Heart left ventricle (tissue), 13 donors: ENCODE data around the gene MYH11.

Source experiments
- POLR2A ChIP-seq, 2 donors: fragments of 450-650 bp; IDR thresholded peaks; one replicate each; pipeline ENCODE4 v1.6.1; 2017; ENCODE audit warnings: antibody characterized with exemption in 2 of 2, mild to moderate bottlenecking in 2 of 2, moderate library complexity in 2 of 2
- TF ChIP-seq, protein P1 (sequence below), 12 donors: fragments of 200-600 bp; sonication (generic) in 4 of 12; IDR thresholded peaks; one replicate each; pipeline versions ENCODE4 v1.5.0 to v1.8.0; 2018 to 2022; ENCODE audit warnings: antibody characterized with exemption in 12 of 12, mild to moderate bottlenecking in 5 of 12
- donor health status: ischemic (EF 13 %, LVEDD 7.1; RV severe dilation, severe dysfunction).
- donor health status: DM: no; HTN: yes; CAD: no.
- donor health status: DM: no; HTN: no; CAD: no.
- donor health status: ischemic (EF 25% LVEDD 6.9; RV normal size, moderate dysfunction).
- donor health status: ischemic (EF 25% LVEDD 5.7; RV mildly dilated, moderate dysfunction).
- donor health status: ischemic (EF 35%, LVEDD 5.7; RV mildly dilated, moderate dysfunction).
- donor health status: nonischemic (EF 11% LVEDD 7.7; RV severe dilation, severe dysfunction).
- donor health status: DM: yes; HTN: yes; CAD: no.
- donor health status: PGD.
- donor health status: ischemic (EF 29% LVEDD 5.4; RV normal size, mild dysfunction).
- donor health status: nonischemic (EF 23%, LVEDD 6.1; RV moderate dilation, normal function).

DNA sequence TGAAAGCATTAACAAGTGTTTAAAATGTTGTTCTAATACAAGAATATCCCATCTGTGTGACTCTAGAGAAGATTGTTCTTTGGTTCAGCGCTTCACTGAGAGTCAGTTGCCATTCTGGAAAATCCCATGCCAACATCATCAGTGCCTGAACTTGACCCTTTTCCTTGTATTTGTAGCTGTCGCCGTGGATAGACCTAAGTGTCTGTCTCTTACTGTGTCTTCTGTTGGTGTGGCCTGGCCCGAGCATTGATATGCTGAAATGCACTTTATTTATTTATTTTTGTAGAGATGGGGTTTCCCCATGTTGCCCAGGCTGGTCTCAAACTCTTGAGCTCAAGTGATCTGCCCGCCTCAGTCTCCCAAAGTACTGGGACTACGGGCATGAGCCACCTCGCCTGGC, 76.0 kb downstream of the MYH11 start:
- TF ChIP-seq, protein P1, sequence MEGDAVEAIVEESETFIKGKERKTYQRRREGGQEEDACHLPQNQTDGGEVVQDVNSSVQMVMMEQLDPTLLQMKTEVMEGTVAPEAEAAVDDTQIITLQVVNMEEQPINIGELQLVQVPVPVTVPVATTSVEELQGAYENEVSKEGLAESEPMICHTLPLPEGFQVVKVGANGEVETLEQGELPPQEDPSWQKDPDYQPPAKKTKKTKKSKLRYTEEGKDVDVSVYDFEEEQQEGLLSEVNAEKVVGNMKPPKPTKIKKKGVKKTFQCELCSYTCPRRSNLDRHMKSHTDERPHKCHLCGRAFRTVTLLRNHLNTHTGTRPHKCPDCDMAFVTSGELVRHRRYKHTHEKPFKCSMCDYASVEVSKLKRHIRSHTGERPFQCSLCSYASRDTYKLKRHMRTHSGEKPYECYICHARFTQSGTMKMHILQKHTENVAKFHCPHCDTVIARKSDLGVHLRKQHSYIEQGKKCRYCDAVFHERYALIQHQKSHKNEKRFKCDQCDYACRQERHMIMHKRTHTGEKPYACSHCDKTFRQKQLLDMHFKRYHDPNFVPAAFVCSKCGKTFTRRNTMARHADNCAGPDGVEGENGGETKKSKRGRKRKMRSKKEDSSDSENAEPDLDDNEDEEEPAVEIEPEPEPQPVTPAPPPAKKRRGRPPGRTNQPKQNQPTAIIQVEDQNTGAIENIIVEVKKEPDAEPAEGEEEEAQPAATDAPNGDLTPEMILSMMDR (IDR thresholded peaks at IDR 0.05): no peak
- no peak for TF ChIP-seq POLR2A (IDR thresholded peaks at IDR 0.05)
